Umbilical cord (tissue), 2 donors: ENCODE measurements around the gene RNF151. TPM values are rescaled to one million over a fixed set of nuclear protein-coding genes. Genes with fewer than 3 reads are reported as not detected.
A peak's percentile ranks its signal among the peaks of the same experiment; 100 is the strongest.

Experiments
- DNase-seq: peaks from one replicate; pipeline ENCODE4 v3.0.0-alpha.2; 2015; ENCODE audit warnings: low spot score
- total RNA-seq: library from RNA; depleted of rRNA; stranded (reverse); fragments of >200 nt; gene quantifications from one replicate; pipeline ENCODE4 v1.2.3, GENCODE V29; 2014; ENCODE audit warnings: low replicate concordance; ENCODE audit not compliant: insufficient read depth

RNF151 gene
- total RNA-seq, 1 donor from 2014 or later: not detected

- DNase-seq: no peak
Observed at GRCh38 chr16:1976951-1977874, 10.6 kb downstream of the RNF151 start.

DNA sequence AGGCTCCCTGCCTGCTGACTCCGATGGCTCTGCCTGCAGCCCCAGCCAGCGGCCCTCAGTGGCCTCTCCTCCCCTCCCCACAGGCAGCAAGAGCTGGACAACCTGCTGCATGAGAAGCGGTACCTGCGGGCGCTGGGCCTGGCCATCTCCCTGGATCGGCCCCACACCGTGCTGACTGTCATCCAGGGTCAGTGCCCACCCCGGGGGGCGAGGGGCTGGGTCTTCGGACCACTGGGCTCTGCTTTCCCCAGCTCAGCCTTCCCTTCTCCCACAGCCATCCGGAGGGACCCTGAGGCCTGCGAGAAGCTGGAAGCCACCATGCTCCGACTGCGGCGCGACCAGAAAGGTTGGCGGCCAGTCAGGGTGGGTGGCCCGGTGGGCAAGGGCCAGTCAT, 11.2 kb downstream of the RNF151 start:
- no peak for DNase-seq

DNA sequence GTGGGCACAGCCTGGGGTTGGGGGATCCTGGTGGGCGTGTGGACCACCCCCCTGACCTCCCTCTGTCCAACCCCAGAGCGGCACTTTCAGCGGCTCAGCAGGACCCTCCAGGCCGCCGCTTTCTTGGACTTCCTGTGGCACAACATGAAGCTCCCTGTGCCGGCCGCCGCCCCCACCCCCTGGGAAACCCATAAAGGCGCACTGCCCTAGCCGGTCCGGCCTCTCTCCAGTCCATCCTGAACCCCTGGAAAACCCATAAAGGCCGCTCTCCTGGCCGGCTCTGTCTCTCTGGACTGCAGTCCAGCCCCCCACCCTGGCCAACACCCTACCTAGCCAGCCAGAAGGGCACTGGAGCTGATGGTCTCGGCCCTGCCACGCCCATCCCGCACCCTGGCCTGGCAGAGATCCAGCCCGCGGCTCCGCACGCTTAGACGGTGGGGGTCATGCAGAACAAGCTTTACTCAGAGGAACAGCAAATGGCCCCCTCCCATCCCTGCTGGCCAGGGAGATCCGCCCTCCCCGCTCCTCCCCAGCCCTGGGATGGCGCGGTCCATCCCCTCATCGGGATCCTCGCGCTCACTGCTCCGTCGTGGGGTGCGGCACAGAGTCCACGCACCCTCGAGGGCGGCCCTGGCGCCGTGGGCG, 11.9 kb downstream of the RNF151 start:
- no peak for DNase-seq

DNA sequence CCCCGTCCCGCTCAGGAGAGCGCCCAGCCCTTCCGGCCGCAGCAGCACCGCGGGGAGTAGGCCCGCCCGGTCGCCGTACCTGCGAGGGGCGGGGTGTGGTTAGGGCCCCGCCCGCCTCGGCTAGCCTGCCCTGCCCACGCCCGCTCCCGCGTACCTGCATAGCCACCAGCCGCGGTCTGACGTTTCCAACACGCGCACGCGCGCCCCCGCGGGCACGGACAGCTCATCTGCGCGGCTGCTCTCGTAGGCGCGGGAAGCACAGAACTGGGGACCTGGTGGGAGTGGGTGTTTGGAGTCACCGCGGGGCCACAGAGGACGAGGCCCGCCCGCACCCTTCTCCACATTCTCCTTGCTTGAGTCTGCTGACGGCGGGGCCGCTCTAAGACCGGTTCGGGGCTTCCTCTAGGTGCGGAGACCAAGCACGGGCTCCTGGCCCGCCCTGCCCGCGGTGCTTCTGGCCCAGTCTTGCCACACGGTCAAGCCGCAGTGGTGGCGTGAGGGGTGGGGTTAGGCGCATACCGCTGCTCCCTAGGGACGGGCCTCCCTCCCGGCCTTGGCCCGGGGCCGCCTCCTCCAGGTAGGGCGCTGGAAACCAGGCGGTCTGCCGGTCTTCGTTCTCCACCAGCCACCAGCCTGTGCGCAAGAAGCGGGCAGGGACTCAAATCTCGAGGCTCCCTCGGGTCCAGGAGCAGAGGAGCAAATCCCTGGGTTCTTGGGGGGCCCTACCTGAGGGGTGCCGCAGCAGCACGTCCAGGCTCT, 12.8 kb downstream of the RNF151 start:
- DNase-seq: no peak

DNA sequence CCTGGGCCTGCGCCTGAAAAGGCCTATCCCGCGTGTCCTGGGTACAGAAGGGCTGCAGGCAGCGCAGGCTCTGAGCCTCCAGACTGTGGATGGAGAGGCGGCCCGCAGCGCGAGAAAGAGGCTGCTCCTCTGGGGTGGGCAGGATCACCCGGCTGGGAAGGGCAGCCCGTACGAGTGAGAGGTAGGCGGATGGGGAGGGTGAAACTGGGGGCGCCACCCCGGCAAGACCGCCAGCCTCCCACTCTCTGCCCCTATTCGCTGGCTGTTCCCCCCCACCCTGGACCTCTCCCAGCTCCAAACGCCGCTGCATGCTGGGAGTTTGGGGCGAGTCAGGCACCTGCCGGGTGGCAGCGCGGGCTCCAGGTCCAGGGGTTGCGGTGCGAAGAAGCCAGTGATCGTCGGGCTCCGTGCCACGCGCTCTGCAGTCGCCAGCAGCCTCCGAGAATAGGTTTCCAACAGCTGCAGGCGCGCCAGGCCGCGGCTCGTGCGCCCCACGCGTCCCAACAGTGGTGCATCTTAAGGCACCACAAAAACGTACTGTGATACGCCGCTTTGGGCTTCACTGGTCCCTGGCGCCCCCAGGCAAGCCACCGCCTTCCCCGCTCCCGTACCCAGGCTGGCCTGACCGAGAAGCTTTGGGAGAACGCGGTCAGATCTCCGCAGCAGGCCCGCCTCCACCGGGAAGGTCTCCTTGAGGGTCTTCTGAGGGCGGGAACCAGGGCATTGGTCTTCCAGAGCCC, 13.5 kb downstream of the RNF151 start:
- DNase-seq: no peak

DNA sequence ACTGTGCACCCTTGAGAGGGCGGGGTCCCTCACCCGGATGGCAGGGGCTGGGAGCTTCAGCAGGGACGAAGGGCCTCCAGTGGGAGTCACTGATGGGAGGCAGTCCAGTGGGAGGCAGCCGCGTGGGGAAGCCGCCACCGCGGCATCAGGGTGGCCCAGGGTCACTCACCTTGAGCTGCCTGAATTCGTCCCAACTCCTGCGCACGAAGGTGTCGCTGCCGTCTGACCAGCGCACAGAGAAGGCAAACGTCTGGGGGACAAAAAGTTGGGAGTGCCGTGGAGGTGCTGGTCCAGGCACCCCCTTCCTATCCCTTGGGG, 14.1 kb downstream of the RNF151 start:
- no peak for DNase-seq

DNA sequence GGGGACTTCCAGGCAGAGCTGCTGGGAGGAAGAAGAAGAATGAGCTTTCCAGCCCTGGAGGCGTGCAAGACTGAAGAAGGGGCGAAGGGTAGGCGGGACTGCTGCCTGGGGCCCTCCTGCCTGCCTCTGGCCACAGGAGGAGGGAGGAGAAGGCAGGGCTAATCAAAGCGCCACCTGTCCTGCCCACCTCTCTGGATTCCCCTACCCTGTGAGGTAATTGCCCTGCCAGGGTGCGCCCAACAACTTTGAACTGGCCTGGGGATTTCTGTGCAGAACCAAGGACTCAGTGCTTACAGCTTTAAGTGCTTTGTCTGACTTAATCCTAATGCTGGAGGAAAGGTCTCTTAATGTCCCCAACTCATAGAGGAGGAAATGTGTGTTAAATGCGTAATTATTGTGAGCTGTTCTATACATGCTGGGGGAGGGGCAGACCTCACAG, 14.8 kb downstream of the RNF151 start, which contains the start of gene NOXO1:
Gene NOXO1 (minus strand): TSS at position 72 of the 439 bp plus-strand sequence. CDS start 290 bp downstream, outside the sequence.
- DNase-seq: no peak

DNA sequence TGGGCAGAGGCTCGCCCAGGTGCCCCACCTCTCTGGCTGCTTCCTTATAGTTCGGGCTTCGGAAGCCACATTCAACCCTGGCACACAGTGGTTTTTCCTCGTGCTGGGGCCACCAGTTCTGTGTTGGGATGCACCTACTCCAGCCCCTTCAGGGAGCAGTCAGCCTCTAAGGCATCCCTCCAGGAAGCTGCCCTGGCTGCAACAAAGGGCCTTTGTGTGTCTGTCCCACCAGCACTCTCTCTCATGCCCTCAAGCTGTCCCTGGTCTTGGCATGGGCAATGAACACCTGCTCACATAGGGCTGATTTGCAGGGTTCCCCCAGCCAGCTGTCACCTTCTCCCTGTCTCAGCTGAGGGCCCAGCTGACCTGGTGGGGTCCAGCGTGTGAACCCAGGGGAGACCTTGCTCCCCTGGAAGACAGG, 15.4 kb downstream of the RNF151 start:
- DNase-seq: no peak

DNA sequence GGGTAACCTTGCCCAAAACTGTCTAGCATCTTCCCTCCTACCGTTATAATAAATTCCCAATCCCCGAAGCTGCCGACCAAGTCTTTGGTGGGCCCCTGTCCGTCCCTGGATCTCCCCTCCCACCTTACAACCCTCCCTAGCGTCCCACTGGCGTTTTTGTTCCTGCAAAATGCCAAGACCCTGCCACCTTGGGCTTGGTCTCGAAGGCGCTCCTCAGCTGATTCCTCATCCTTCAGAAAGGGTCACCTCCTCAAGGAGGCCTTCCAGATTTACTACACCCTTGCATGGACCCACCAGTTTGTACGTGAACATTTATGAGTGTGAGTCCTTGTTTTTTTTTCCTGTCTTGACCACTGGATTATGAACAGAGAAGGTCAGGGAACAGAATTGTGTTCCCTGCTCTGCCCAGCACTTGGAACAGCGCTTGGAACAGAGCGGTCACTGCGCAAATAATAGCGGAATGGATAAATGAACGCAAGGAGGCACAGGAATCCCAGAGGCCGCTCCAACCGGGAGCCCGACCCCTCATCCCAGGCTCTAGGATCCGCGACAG, 16.4 kb downstream of the RNF151 start:
- no peak for DNase-seq

DNA sequence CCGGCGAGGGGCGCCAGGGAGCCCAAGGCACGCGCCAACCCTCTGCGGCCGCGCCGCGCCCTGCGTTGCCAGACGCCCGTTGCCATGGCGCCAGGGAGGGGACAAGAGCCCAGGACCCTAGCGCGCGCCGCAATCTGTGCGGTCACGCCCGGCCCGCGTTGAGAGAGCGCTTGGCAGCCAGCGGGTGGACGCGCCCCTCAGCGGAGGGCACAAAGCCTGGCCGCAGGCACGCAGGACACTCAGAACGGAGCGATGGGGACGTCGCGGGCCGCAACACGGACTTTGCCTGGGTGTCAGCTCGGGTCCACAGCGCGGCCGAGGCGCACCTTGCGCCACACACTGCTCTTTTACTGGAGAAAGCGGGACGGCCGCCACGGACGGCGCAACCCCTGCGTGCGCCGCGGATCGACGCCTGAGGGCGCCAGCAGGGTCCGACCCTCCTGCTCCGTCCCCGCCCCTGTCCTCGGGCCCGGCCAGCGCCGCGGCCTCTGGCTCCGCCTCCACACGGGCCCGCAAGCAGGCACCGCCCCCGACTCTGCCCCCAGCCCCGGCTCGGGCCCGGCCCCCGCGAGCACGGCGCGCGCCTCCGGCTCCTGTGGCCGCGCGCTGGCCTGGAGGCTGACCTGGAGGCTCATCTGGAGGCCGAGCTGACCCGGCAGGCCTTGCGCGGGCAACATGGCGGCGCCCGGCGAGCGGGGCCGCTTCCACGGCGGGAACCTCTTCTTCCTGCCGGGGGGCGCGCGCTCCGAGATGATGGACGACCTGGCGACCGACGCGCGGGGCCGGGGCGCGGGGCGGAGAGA, 17.1 kb downstream of the RNF151 start, which contains the start of gene GFER:
Gene GFER (plus strand): TSS at position 650 of the 803 bp plus-strand sequence. CDS start 26 bp downstream, at position 676.
- peak; percentile 94 for DNase-seq

- no peak for DNase-seq
Observed at GRCh38 chr16:1984347-1985225, 17.9 kb downstream of the RNF151 start.

GRCh38 chr16:1985466-1986150, 19.0 kb downstream of the RNF151 start:
- DNase-seq: no peak

GRCh38 chr16:1987198-1987597, 20.5 kb downstream of the RNF151 start:
- no peak for DNase-seq

DNA sequence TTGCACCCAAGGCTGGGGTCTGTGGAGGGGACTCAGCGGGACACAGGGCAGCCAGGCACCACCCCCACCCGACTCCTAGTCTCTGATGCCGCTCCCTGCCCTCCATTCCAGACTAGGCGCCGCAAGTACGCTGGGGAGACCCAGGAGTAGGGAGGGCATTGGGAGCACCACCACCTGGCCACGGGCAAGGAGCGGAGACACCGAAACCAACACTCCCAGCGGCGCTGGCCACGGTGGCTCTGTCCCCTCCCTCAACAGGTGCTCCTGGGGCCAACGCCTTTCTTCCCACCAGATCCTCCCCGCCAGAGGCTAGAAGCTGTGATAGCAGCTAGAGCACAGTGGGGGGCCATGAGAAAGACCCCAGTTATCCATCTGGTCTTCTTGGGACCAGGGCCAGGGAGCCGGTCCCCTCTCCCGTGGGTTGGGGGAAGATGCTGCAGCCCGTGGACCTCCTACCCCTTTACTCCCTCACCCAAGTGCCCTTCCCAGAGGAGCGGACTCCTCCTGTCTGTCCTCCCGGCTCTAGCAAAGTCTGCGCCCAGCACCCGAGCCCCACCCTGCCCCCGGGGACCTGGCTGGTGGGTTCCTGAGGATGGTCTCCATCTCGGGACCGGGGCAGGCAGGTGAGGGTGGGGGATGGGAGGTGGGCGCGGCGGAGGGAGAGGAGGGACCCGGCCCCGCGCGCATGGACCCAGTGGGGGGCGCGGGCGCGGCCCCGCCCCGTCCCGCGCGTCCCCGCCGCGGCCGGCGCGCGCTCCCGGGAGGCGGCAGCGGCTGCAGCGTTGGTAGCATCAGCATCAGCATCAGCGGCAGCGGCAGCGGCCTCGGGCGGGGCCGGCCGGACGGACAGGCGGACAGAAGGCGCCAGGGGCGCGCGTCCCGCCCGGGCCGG, 22.8 kb downstream of the RNF151 start, which contains the start of gene SYNGR3:
Gene SYNGR3 (plus strand): TSS at position 762 of the 892 bp plus-strand sequence. CDS start 133 bp downstream, outside the sequence.
- no peak for DNase-seq

GRCh38 chr16:1990101-1990350, 23.4 kb downstream of the RNF151 start:
- DNase-seq: no peak

- no peak for DNase-seq
Observed at GRCh38 chr16:1990351-1991134, 23.9 kb downstream of the RNF151 start.

GRCh38 chr16:1991135-1991551, 24.5 kb downstream of the RNF151 start:
- DNase-seq: no peak
